B cell (primary cell): ENCODE data around the gene NHEJ1.

Experiments
- EZH2 ChIP-seq: IDR thresholded peaks from 2 replicates; pipeline ENCODE4 v1.6.1; 2012; ENCODE audit warnings: borderline replicate concordance, low read depth, mild to moderate bottlenecking, moderate library complexity, low read length; ENCODE audit not compliant: insufficient read depth, poor library complexity, severe bottlenecking
- TF ChIP-seq, protein P1 (sequence below): fragments of 200-600 bp; IDR thresholded peaks from one replicate; pipeline ENCODE4 v1.8.0; 2022; ENCODE audit warnings: antibody characterized with exemption, mild to moderate bottlenecking

DNA sequence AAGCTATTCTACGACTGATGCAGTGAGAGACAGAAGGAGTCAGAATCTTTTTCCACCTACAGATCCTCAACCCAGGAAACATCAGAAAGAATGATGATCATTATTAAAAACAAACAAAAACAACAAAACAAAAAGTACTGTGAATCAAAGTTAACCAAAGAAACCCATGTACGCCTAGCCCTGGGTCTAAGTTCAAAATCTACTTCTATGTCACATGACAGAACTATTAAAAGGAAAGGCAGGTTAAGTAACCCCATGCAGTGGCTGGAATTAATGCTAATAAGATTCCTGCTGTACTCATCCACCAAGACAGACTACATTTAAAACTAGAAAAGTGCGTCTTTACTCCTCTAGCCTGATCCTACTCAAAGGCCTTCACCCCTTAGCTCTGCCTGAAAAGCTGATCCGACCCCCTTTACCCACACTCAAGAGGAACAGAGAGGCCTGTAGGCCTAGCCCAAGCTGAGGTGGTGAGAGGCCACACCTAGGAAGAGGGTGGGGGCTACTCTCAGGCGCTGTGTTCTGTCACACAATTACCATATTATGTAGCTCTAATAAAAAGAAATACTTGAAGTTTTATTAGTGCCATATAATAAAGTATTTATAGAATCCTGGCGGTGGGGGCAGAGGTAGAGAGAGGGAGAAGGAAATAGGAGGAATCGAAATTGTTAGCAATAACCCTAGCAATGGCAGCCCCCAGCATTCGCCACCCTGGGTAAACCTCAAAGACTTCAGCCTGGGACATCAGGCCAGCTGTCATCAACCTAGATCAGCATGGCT, 37.1 kb downstream of the NHEJ1 start:
- no peak for TF ChIP-seq EZH2
- TF ChIP-seq, protein P1, sequence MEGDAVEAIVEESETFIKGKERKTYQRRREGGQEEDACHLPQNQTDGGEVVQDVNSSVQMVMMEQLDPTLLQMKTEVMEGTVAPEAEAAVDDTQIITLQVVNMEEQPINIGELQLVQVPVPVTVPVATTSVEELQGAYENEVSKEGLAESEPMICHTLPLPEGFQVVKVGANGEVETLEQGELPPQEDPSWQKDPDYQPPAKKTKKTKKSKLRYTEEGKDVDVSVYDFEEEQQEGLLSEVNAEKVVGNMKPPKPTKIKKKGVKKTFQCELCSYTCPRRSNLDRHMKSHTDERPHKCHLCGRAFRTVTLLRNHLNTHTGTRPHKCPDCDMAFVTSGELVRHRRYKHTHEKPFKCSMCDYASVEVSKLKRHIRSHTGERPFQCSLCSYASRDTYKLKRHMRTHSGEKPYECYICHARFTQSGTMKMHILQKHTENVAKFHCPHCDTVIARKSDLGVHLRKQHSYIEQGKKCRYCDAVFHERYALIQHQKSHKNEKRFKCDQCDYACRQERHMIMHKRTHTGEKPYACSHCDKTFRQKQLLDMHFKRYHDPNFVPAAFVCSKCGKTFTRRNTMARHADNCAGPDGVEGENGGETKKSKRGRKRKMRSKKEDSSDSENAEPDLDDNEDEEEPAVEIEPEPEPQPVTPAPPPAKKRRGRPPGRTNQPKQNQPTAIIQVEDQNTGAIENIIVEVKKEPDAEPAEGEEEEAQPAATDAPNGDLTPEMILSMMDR, result no peak
